Measurements from ENCODE around the gene MAPKAPK2.

Gene MAPKAPK2

DNA sequence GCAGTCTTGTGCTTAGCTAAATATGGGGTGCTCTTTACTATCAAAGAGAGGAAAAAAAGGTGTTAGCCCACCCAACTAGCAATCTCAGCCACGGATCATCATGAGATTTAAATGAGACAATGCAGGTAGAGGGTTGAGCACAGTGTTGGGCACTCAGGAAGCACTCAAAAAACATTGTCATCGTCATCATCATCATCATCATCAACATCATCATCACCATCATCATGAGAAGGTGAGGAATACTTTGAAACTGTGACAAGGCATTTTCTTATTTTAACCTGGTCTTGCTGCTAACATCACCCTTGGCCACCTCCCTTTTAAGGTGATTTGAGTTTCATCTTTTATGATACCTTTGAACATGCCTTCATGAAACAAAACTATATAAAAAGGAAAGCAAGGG, 3.3 kb upstream of the MAPKAPK2 start:
- no peak overlapping the region for H3K27ac ChIP-seq (ENCODE audit: low read length)
- TF ChIP-seq, protein P1, sequence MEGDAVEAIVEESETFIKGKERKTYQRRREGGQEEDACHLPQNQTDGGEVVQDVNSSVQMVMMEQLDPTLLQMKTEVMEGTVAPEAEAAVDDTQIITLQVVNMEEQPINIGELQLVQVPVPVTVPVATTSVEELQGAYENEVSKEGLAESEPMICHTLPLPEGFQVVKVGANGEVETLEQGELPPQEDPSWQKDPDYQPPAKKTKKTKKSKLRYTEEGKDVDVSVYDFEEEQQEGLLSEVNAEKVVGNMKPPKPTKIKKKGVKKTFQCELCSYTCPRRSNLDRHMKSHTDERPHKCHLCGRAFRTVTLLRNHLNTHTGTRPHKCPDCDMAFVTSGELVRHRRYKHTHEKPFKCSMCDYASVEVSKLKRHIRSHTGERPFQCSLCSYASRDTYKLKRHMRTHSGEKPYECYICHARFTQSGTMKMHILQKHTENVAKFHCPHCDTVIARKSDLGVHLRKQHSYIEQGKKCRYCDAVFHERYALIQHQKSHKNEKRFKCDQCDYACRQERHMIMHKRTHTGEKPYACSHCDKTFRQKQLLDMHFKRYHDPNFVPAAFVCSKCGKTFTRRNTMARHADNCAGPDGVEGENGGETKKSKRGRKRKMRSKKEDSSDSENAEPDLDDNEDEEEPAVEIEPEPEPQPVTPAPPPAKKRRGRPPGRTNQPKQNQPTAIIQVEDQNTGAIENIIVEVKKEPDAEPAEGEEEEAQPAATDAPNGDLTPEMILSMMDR (IDR thresholded peaks at IDR 0.05; ENCODE audit: low read length): no peak
- no peak for TF ChIP-seq EZH2phosphoT487 (IDR thresholded peaks at IDR 0.05; ENCODE audit: low read length)
- no peak for TF ChIP-seq EZH2 (optimal IDR thresholded peaks at IDR 0.05; ENCODE audit: low read depth, low read length)
- H3F3A ChIP-seq (ENCODE audit: insufficient read depth, low read length): peaks cover 26% of the 10 kb centered on the region
- no peak overlapping the region for H3K4me3 ChIP-seq (ENCODE audit: low read length)
- no peak overlapping the region for H3K4me2 ChIP-seq (ENCODE audit: low read depth, low read length)
- no peaks in the 10 kb centered on the region for H3K9me3 ChIP-seq (replicated peaks; ENCODE audit: insufficient read depth, low read length)
- no peak overlapping the region for H2AFZ ChIP-seq (ENCODE audit: low read length)
- DNase-seq: no peak
- H3K27me3 ChIP-seq (replicated peaks; ENCODE audit: insufficient read depth, low read length): 0 out of 2 replicates have a peak, but pooled peaks cover 13% of the 10 kb centered on the region
- H3K36me3 ChIP-seq (replicated peaks; ENCODE audit: insufficient read depth, low read length): no peaks in the 10 kb centered on the region
- no peaks in the 10 kb centered on the region for H3K9me2 ChIP-seq (replicated peaks; ENCODE audit: insufficient read depth, low read length)
- no peaks in the 10 kb centered on the region for H4K20me1 ChIP-seq (ENCODE audit: insufficient read depth, low read length)
- peaks cover 62% of the 10 kb centered on the region for H3K4me1 ChIP-seq (ENCODE audit: low read length)
- no peak overlapping the region for H3K9ac ChIP-seq (ENCODE audit: low read length)
- peaks cover 8% of the 10 kb centered on the region for H3K79me2 ChIP-seq (ENCODE audit: low read length)

DNA sequence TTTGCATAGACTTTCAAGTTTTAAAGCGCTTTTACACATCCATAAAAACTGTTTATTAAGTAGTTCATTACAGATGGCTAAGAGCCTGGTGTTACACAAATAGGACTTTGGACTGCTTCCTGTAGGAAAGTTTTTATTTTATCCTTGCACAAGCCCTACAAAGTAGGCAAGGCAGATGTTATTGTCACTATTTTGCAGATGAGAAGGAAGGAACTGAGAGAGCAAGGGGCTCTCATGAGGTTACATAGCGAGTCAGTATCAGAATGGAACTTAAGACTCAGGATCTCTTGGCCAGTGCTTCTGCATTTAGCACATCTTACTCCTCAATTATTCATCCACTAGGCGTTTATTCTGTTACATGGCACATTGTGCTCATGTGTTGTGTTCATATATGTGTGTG, 2.6 kb upstream of the MAPKAPK2 start:
- Histone ChIP-seq H3K9me2 (replicated peaks; ENCODE audit: insufficient read depth, low read length) (no peaks in the 10 kb centered on the region), H3K4me2 (ENCODE audit: low read depth, low read length) (peak overlapping the region; percentile 9; the same call in 1 of the 2 replicates), H3K27ac (ENCODE audit: low read length) (no peak overlapping the region), H3K36me3 (replicated peaks; ENCODE audit: insufficient read depth, low read length) (no peaks in the 10 kb centered on the region), H3K9me3 (replicated peaks; ENCODE audit: insufficient read depth, low read length) (no peaks in the 10 kb centered on the region), H3K4me1 (ENCODE audit: low read length) (peaks cover 62% of the 10 kb centered on the region), H3K27me3 (replicated peaks; ENCODE audit: insufficient read depth, low read length) (0 out of 2 replicates have a peak, but pooled peaks cover 13% of the 10 kb centered on the region), H2AFZ (ENCODE audit: low read length) (no peak overlapping the region), H3K4me3 (ENCODE audit: low read length) (no peak overlapping the region), H4K20me1 (ENCODE audit: insufficient read depth, low read length) (no peaks in the 10 kb centered on the region), H3F3A (ENCODE audit: insufficient read depth, low read length) (peaks cover 25% of the 10 kb centered on the region), H3K79me2 (ENCODE audit: low read length) (peaks cover 16% of the 10 kb centered on the region), H3K9ac (ENCODE audit: low read length) (no peak overlapping the region)
- no peak for DNase-seq
- TF ChIP-seq EZH2phosphoT487 (IDR thresholded peaks at IDR 0.05; ENCODE audit: low read length): no peak
- no peak for TF ChIP-seq EZH2 (optimal IDR thresholded peaks at IDR 0.05; ENCODE audit: low read depth, low read length)
- TF ChIP-seq, protein P1 (IDR thresholded peaks at IDR 0.05; ENCODE audit: low read length): no peak

DNA sequence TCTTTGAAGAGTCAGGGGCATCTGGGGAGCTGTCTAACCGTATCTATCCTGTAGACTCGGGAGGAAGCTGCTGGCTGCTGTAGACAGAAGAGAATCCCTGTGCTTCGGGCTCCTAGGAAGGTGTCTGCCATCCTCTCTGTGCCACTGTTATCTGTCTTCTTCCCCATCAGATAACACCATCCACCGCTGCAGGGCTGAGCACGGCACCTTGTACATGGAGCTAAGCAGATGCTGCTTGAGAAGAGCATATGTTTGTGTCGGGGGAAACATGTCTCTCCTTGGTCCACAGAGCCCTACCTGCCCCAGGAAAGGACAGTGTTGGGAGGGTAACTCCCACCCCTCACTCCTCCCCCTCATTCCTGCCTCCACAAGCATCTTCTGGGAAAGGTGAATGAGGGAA, 1.4 kb upstream of the MAPKAPK2 start:
- Histone ChIP-seq H3K79me2 (ENCODE audit: low read length) (peaks cover 28% of the 10 kb centered on the region), H3K4me1 (ENCODE audit: low read length) (peaks cover 66% of the 10 kb centered on the region), H3K27ac (ENCODE audit: low read length) (no peak overlapping the region), H3K9me3 (replicated peaks; ENCODE audit: insufficient read depth, low read length) (no peaks in the 10 kb centered on the region), H3F3A (ENCODE audit: insufficient read depth, low read length) (peaks cover 25% of the 10 kb centered on the region), H3K9me2 (replicated peaks; ENCODE audit: insufficient read depth, low read length) (no peaks in the 10 kb centered on the region), H3K9ac (ENCODE audit: low read length) (no peak overlapping the region), H2AFZ (ENCODE audit: low read length) (no peak overlapping the region), H3K4me2 (ENCODE audit: low read depth, low read length) (no peak overlapping the region), H4K20me1 (ENCODE audit: insufficient read depth, low read length) (no peaks in the 10 kb centered on the region), H3K4me3 (ENCODE audit: low read length) (no peak overlapping the region), H3K27me3 (replicated peaks; ENCODE audit: insufficient read depth, low read length) (0 out of 2 replicates have a peak, but pooled peaks cover 13% of the 10 kb centered on the region), H3K36me3 (replicated peaks; ENCODE audit: insufficient read depth, low read length) (no peaks in the 10 kb centered on the region)
- DNase-seq: no peak
- TF ChIP-seq EZH2 (optimal IDR thresholded peaks at IDR 0.05; ENCODE audit: low read depth, low read length): no peak
- TF ChIP-seq EZH2phosphoT487 (IDR thresholded peaks at IDR 0.05; ENCODE audit: low read length): no peak
- TF ChIP-seq, protein P1 (IDR thresholded peaks at IDR 0.05; ENCODE audit: low read length): no peak

Measured in MM.1S (cell line).